Body of pancreas (tissue), 4 donors: Measurements from ENCODE around the gene RSPH10B.
"Not testable (repeated sequence)": the region's sequence is repeated elsewhere in the genome, so short reads cannot be mapped to it uniquely, and the experiment has no call there.

Experiments
- CTCF ChIP-seq, 7 experiments: fragments of 450-650 bp in 4 of 7; fragments of 200-600 bp in 3 of 7; sonication (generic) in 3 of 7; IDR thresholded peaks; one replicate each; pipeline ENCODE4 v1.5.1; 2016 to 2019; ENCODE audit warnings: antibody characterized with exemption in 7 of 7
- POLR2A ChIP-seq, 3 donors: fragments of 450-650 bp; IDR thresholded peaks; one replicate each; pipeline ENCODE4 v1.6.1; 2016; ENCODE audit warnings: antibody characterized with exemption in 3 of 3, mild to moderate bottlenecking in 2 of 3

GRCh38 chr7:5931250-5931649 is 39.2 kb downstream of the RSPH10B start:
- TF ChIP-seq CTCF, POLR2A (IDR thresholded peaks at IDR 0.05): not testable (repeated sequence)
